Measurements from ENCODE around the gene ARHGAP26.

Gene ARHGAP26

DNA sequence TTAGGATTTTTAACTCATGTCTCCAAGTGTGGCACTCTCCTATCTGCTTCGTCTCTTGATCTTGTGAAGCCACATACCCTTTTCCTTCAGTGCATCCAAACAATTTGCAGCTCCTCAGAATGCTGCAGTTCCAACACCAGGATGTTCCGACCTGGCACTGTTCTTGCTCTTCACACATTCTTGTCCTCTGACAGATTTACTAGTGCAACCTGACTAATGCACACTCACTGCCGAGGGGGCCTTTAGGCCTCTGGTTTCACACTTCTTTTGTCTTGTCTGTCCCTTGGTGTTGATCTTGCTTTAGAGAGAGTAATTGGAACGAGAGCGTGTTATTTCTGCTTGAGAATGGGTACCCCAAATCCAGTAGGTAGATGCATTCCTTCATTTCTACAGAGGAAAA lies 15.0 kb downstream of the ARHGAP26 start:
- no peak for DNase-seq (ENCODE audit: low spot score)

DNA sequence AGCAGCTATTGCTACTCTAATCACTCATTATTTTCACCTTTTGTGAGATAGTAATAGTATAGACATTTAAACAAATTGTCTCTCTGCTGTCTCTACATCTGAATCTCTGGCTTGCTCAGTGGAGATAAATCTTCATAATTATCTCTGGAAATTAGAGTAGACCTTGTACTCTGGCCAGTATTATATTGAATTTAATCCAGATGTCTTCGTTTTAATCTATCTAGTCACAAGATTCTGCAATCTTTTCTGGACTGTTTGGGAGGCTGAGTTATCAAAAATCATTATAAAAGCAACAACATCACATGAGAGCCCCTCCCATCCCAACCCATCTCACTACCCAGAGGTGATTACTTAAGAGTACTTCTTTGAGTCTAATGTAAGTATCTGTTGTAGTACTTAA lies 19.0 kb downstream of the ARHGAP26 start:
- DNase-seq (ENCODE audit: low spot score), result no peak

DNA sequence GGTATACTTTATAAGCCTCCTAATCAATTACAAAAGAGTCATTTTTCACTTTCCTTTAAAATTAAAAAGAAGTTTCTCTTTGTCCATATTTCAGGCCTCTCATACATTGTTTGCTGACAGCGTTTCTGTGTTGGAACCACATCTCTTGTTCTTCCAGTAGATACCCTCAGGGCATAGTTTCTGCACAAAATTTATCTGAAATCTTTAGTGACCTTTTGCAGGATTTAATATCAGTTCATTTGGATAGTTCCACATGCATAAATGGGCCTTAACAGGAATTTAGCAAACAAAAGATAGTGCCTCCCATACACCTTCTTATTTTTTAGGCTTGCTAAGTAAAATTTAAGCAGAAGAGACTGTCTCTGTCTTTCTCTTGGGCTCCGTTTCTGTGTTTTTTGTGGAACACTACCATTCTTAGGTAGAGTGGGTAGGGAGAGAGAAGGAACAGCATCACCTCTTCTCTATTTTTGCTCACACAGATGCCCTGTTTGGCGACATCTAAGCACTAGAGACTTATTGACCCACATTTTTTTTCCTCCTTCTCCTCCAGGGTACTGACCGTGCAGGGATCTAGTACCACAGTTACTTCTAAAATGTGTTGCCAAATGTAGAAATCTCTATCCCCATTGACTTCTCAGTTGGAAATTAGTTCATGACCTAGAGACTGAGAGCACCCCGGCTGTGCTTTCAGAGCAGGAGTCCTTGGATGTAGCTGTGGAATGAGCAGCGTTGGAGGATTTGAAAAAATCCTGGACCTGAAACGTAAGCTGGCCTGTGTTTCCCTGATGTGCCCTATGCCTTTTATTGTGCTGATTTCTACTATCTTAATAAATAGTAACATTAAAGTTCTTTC lies 22.1 kb downstream of the ARHGAP26 start:
- DNase-seq (ENCODE audit: low spot score), result no peak

DNA sequence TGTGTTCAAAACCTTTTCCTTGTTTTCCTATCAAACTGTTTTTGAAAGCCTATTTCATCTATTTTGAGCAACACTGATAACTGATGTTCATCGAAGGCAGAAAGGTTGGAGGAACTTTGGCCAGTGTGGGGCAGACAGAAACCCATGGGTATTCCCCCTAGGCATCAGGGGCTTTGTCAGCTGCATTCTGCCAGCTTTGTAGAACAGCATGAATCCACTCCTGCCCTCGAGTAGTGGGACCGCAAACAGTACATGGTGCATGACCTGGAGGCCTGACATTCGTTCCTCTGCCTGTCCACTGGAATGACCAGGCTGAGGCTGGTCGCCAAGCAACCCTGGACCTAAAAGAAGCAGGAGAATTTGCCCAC lies 22.7 kb downstream of the ARHGAP26 start:
- DNase-seq (ENCODE audit: low spot score), result no peak

DNA sequence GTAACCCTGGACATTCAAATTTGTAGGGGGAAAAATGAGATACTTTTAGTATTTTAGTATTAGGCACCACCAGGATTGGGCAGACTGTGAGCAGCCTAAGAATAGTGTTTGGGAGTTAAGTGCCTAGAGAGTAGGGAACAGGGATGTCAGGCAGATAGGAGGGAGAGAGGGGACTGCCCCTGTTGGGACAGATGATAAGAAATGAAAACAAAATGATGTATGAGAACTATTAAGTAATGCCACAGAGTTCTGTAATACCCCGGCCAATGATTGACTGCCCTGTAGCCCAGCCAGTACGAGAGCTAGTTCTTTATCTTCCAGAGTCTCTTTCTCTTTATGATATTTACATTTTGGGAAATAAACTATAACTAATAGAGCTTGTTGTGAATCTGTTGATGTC lies 24.4 kb downstream of the ARHGAP26 start:
- DNase-seq (ENCODE audit: low spot score), result no peak

DNA sequence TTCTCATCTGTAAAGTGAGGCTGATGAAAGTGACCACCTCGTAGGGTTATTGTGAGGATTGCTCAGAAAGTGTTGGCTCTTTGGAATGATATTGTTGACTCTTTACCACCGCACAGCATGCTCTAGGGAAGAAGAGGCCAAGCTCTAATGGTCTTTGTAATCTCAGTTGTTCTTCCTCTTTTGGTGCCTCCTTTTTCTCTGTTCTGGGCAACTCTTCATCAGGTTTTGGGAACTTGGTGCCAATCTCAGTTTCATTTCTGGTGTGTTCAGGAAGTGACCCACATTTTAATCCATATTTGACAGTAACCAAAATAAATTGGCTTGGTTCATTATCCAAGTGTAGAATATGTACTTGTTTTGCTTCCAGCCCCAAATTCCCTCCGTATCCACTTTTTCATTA lies 25.1 kb downstream of the ARHGAP26 start:
- DNase-seq (ENCODE audit: low spot score), result no peak

DNA sequence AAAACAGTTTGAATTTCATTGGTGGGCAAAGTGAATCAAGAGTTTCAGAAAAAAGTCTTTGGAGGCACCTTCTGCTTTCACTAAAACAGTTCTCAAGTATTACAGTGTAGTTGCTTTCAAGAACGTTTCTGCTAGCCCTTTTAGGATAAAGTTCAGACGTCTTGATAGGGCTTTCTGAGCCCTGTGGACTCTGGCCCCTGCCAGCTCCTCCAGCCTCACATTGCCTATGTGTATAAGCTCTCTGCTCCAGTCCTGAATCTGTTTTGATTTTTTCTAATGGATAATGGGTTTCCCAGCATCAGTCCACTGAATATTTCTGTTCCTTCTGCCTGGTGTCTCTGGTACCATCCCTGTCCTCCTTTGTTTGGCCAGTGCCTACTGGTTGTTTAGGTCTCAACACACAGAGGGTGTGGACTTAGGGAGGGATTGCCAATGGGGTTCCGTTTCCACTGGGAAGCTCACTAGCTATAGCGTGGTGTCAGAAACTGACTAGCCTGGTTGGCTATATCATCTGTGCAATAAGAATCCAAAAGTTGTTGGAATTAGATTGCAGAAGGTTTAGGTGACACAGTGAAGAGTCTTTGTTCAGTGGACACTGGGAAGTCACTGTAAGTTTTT lies 26.4 kb downstream of the ARHGAP26 start:
- DNase-seq (ENCODE audit: low spot score), result no peak

DNA sequence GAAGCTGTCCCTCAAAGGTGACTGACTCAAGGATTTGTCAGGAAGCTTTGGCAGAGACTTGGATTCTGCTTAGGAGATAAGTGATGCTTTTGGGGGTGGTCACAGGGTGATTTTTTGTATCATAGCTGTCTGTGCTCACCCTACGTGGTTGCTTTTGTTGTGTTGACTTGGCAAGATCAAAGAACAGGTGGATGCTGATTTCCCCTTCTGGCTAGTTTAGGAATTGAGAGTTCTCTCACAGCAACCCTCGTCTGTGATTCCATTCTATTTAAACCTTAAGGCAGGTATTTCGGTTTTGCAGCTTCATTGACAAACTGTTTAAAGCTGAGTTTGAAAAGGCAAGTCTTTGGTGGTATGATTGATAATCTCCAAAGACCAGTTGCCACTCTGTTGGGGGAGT lies 27.2 kb downstream of the ARHGAP26 start:
- DNase-seq (ENCODE audit: low spot score), result no peak

DNA sequence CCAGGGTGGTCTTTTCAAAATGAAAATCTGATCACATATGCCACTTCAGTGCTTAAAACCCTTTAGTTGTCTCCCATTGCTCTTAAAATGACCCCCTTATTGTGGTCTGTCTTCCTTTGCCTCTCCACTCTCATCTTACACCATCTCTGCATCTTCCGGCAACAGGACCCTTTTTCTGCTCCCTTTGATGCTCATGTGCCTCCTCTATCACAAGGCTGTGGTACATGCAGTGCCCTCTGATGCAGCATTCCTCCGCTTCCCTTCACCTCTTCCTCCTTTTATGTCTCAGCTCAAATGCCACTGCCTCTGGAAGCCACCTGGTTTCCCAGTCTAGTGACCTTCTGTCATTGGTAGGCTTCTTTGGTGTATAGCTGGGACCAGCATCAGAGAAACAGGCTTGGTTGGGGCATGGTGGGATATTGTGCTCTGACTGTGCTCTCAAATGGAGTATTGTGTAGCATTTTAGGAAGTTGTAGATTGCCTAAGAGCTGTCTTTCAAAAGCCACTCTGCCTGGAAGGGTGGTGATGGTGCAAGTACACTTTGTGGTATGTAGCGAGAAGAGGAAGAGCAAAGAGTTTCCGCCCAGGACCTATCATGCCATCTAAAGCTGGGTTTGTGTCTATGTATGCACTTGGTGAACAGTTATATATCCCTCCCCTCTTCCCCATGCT lies 28.1 kb downstream of the ARHGAP26 start:
- DNase-seq (ENCODE audit: low spot score), result no peak

DNA sequence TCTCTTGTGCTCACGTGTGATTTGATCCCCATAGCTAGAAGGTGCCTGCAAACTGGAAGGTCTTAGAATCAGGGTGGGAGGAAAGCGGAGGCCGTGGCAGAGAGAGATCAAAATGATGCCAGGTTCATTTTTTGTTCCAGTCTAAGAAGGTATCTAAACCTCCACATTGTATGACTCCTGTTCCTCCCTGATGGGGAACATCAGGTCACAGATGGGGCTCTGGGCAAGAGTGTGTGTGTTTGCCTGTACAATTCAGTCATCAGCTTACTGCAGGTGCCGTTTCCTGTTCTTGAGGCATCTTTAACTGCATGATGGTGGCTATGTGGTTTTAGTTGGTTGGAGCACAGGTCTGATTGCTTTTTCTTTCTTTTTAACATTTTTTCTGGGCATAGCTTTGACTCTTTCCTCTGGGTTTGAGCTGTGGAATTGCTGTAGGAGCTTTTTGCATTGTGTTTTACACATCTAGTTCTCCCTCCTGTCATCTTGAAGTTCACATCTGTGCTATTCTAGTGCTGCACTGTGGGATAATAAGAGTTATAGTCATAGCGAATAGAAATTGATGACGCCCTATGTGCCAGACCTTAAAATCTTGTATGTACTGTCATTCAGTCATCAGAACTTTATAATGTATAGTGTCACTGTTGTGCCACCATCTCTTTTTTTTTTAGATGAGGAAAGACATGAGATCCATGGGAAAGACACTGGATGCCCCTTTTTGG lies 30.8 kb downstream of the ARHGAP26 start:
- DNase-seq (ENCODE audit: low spot score), result no peak

DNA sequence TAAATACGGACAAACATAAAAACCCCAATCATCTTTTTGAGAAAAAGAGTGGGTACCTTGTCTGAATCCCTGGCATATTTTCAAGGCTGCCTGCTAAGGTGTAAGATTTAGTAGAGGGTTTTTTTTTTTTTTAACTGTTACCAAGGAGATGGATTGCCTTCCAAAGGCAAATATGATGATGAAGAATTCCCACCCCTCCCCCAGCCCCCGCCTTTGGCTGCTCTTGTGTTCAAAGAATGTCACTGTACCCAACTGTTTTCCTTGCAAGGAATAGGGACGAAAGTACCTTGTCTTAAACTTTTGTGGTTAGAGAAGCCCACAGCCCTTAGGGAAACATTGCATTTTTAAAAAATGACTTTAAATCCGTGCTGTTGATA lies 31.3 kb downstream of the ARHGAP26 start:
- DNase-seq (ENCODE audit: low spot score), result no peak

DNA sequence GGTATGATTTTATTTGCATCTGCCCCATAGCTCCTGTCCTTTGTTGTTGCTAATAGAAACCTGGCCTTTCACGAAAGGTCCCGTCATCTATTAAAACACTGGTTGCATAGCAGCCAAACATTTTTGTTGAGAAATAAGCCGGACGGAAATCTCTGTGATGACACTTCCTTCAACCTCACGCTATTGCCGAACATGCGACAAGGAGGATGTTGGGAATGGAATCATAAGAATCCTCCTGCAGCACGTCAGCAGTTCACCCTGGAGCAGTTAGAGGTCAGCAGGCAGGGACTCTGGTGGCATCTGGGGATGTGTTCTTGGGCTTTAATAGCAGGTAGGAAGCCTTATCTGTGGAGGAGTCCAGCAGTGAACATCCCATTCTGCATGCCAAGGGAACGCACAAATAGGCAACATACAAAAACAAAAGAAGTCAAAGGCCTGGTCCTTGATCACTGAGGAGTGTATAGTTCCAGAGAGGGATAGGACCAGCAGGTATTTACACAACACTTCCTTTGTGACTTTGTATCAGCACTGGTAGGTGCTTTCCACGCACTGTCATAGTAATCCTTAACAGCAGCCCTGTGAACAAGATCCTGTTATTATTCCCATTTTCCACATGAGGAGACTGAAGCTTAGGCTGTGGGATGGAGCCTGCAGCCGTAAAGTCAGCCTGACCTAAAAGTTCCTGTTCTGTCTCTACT lies 33.4 kb downstream of the ARHGAP26 start:
- DNase-seq (ENCODE audit: low spot score), result no peak

DNA sequence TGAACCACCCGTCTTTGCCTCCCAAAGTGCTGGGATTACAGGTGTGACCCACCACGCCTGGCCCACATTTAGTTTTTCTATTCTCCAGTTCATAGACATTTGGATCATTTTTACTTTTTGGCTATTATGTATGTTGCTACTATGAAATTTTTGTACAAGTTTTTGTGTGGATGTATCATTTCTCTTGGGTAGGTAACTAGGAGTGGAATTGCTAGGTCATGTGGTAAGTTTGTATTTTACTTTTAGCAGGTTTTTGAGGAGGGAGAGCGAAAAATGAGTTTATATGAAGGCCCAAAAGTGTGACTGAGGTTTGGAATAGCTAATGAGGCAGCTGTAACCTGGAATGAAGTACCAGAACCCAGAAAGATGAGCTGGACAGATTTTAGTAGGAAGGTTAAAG lies 35.2 kb downstream of the ARHGAP26 start:
- DNase-seq (ENCODE audit: low spot score), result no peak

DNA sequence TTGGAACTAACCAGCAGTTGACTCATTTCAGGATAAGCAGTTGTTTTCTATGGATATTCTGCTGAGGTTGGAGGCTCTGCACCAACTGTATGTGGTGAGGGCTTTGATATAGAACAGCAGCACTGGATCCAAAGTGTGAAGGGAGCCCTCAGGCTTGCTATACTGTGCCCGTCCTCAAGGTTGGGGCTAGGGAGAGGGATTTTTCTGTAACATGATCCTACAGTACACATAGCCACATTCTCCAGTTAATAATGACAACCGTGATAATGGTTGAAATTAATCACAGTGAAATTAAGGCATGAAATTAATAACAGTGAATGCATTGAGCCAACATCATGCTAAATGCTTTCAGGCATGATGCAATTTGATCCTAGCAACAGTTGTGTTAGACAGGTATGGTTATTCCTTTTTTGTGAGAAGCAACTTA lies 36.7 kb downstream of the ARHGAP26 start:
- no peak for DNase-seq (ENCODE audit: low spot score)

DNA sequence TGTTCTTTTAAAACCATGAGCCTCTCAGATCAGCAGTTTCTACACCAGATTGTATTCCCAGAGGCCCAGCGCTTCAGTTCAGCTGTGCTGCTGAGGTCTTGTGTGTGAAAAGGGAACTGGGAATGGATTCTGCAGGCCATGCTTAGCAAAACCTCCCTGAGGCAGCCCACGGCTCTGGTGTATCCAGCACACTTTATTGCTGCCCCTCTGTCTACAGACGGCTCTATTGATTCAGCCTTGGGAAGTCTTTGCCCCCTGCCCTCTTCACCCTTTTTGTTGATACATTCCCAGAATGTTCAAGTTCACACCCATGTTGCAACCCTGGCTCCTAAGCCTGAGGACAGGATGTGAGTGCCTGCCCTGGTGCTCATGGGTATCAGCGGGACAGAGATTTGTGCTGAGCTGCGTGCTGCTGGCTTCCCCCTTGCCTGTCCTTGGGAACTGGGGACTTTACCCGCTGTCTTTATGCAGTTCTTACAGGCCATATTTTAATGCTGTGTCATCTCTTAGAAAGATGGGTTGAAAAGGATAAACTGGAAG lies 37.3 kb downstream of the ARHGAP26 start:
- DNase-seq (ENCODE audit: low spot score), result no peak

DNA sequence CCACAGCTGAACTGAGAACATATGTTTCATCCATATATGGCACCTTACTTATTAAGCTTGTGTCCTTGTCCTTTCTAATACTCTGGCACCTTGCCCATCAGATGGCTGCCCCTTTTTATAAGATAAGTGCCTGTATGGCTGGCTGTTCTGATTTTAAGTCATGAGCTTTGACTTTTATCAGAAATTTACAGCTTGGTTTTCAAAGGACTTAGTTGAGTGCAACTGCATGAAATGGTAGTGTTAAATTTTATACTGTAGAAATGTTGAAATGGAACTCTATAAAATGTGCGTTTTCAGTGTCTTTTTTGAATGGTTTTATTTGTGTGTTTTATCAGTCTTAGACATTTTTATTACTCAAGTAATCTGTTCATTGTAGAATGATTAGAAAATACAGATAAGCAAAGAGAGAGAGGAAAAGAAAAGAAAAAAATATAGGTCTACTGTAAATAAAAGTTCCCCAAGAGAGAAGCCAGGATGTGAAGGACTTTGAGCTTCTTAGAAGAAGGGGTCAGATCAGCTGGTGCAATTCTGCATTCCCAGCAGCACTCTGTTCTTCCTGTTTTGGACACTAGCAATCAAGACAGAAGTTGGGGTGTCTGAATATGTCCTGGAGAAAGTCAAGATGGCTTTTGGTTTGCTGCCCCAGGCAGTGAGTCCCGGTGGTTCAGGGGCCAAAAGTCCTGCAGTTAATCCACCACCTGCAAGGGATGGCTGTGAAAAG lies 38.9 kb downstream of the ARHGAP26 start:
- DNase-seq (ENCODE audit: low spot score), result no peak

DNA sequence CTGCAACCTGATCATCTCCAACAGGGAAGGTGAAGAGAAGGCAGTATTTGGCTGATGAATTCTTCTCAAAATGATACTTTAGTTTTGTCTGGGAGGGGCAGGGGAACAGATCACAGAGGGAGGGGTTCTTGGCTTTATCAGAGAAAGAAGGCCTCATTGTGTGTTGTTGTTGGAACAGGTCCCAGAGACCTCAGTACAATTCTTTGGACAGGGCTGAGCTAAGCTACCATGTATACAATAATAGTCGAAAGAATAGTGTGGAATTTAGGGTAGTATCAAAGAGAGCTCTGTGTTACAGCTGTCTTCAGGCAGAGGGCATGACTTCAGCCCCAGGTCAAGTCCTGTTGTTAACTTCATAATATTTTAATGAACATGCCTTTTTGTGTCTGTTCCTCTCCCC lies 39.9 kb downstream of the ARHGAP26 start:
- no peak for DNase-seq (ENCODE audit: low spot score)

DNA sequence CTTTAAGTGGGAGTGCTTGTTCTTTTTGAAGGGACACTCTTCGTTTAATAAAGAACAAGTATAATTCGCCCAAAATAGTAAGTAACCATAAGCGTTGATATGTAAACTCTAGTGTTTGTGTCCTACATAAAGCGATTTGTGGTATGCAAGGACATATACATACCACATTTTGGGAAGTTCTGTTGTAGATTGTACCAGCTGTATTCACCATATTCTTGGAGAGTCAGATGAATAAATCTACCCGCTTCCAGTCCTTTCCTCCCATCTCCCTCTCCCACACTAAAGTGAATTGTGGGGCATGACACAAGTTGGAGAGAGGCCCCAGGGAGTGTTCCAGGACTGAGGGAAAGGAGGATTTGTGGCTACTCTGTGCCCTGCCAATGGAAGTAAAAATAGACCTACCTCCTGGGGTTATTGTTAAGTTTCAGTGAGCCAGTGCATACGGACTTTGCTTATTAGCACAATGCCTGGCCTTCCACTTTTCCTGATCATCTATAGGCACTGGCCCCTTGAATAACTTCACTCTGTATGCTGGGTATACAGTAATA lies 40.6 kb downstream of the ARHGAP26 start:
- DNase-seq (ENCODE audit: low spot score), result no peak

DNA sequence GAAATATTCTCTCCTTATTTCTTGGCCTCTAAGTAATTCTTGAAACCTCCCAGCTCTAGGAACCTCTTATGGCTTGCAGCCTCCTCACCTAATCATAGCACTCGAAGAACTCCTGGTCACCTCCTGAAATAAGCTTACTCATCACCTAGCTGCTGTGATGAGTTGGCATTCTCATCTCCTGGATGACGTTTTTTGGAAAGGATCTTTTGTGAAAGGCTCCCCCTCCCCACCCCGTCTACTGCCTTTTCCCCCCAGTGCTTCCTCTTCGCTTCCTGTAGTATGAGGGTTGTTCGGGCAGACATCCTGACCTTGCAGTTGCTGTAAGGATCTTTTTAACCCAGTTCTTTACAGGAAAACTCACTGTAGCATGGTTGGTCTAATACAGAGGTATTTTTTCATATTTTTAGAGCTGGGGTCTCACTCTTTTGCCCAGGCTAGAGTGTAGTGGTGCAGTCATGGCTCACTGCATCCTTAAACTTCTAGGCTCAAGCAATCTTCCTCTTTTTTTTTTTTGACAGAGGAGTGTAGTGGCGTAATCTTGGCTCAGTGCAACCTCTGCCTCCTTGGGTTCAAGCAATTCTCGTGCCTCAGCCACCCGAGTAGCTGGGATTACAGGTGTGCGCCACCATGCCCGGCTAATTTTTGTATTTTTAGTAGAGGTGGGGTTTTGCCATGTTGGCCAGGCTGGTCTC lies 41.8 kb downstream of the ARHGAP26 start:
- no peak for DNase-seq (ENCODE audit: low spot score)

DNA sequence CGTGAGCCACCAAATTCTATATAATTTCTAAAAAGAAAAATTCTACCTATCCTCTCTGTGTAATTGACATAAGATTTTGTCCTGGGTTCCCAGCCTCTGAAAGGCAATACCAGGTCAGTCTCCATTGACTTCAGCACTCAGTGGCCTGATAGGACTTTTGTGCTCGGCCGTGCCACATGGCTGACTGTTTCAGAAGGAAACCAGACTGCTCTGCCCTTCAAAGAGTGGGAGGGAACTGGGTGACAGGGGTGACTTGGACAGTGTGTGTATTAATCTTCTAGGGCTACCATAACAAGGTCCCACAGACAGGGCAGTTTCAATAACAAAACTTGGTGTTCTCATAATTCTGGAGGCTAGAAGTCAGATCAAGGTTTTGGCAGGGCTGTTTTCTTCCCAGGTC lies 43.0 kb downstream of the ARHGAP26 start:
- no peak for DNase-seq (ENCODE audit: low spot score)
